Stimulated activated CD4-positive, alpha-beta T cell treated with anti-CD3 and anti-CD28 coated beads, Interleukin-2, amount 100 ng/mL, for 48 hours (primary cell): ENCODE results near the gene RPAP2.
"Not testable (repeated sequence)": the region's sequence is repeated elsewhere in the genome, so short reads cannot be mapped to it uniquely, and the experiment has no call there.

Source experiments
- DNase-seq, 2 donors: peaks; one replicate each; pipeline ENCODE4 v3.0.0-alpha.2; 2020

RPAP2 gene

DNA sequence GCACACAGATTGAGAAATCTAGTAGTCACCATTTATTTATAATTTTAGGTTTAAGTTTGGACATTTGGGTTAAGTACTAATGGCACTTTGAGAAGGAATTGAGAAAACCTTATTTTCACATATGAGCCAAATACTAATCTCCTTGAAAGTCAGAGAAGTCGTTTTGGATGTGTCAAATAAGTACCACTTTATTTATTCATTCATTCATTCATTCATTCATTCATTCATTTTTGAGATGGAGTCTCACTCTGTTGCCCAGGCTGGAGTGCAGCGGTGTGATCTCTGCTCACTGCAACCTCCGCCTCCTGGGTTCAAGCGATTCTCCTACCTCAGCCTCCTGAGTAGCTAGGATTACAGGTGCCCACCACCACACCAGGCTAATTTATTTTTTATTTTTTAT is 79.1 kb downstream of the RPAP2 start:
- not testable (repeated sequence) for DNase-seq

DNA sequence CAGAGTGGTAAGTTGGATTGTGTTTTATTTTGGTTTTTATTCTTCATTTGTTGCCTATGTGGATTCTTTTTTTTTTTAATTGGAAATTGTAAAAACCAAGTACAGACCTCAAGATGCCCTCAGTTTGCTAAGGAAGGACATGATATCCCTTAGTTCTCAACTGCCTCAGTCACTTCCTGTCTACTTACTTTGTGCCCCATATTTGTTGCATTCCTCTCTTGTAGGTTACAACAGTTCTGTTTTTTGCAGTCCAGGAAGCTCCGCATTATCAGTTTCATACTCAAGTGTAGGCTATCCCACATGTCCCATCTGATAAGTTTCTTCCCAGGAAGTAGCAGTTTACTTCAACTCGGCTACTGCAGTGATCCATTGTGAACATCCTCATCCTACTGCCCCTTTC is 82.0 kb downstream of the RPAP2 start:
- no peak for DNase-seq

DNA sequence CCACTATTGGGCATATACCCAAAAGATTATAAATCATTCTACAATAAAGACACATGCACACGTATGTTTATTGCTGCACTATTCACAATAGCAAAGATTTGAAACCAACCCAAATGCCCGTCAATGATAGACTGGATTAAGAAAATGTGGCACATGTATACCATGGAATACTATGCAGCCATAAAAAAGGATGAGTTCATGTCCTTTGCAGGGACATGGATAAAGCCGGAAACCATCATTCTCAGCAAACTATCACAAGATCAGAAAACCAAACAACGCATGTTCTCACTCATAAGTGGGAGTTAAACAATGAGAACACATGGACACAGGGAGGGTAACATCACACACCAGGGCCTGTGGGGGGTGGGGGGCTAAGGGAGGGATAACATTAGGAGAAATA is 95.1 kb downstream of the RPAP2 start:
- DNase-seq: not testable (repeated sequence)

DNA sequence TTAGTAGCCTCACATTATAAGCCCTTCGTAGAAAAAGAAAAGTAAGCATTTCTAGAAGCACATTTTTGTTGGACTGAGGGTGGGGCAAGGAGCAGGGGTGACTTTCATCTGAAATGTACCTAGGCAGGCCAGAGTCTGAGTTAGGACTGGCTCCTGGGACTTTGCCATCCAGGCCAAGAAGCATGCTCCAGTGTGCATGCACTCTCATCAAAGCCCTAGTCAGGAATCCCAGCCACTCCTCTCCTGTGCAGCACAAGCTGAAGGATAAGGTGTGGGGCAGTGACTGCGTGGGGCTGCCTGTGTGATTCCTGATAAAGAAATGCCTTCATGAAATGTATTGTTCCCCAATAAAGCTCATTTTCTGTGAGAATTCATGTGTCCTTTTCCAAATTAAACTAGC is 99.7 kb downstream of the RPAP2 start:
- DNase-seq: no peak

DNA sequence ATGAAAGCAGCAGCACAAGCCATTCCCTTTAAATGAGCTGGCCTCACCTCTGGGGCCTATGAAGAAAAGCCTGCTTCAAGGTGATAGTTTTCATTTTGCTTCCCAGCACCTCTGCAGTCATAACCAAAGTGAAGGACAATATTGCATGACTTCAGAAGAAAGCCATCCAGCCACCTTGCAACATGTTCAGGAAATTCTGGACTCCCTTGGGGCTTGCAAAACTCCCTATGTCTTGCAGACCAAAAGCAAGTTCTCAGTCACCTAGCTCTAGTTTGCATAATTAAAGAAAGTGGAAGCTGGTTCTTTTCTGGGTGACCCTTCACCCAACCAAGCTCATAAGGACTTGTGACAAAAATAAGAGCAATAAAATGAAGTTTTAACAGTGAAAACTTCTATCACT is 100.2 kb downstream of the RPAP2 start:
- no peak for DNase-seq

DNA sequence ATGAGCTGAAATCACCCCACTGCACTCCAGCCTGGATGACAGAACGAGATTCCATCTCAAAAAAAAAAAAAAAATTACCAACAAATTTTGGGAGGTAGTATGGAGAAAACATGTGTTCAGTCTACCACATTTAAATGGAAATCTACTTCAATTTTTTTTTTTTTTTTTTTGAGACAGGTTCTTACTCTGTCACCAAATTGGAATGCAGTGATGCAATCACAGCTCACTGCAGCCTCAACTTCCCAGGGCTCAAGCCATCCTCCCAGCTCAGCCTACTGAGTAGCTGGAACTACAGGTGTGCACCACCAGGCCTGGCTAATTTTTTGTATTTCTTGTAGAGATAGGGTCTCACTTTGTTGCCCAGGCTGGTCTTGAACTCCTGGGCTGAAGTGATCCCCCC is 105.8 kb downstream of the RPAP2 start:
- no peak for DNase-seq

DNA sequence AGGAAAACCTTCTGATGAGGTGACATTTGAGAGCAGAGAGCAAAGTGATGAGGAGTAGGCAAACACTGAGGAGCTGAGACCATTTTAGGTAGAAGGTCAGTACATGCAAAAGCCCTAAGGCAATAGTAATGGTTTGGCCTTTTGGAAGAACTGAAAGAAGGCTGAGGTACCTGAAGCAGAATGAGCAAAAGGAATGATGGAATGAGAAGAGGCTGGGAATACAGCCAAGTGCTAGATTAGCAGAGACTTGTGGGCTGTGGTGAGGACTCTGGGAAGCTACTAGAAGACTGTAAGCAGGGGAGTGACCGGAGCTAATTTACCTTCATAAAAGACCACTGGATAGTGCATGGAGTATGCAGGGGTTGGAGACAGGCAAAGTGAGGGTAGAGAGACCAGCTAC is 110.0 kb downstream of the RPAP2 start:
- no peak for DNase-seq

DNA sequence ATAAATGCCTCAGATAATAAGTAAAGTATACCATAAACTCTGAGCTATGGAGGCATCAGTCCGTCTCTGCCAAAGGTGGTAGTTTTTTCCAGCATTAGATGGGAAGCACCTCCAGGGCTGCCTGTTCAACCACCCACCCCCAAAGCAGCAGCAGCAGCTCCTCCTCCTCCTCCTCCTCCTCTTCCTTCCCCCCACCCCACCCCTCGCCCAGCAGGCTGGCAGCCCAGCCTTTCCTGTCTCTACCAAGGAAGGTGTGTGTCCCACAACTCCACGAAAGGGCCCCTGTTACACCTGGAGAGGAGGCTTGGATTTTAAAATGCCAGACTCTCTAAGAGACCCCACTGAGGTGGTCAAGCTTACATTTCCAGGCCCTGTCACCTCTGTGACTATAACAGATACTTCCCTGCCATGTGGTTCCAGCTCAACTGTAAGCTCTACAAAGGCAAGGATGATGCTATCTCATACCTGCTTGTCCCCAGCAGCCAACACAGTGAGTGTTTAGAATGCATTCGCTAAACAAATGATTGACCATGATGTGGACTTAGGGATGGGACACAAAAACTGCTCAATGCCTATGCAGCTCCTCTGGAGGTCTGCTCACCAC is 111.2 kb downstream of the RPAP2 start:
- no peak for DNase-seq

DNA sequence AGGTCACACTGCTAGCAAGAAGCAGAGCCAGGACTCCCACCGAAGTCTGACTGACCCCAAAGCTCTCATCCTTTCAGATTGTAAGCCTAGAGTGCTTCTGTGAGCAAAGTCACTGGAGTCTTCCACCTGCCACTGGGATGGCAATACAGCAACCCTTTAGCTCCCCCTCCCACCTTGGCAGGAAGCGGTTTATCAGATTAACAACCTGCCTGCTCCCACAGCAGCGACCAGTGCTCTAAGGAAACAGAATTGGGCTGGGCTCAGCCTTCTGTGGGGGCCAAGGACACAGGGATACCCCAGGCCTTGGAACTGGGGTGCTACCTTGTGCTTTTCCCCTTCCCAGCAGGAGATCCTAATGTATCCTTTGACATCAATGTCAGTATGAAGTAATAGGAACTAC is 111.8 kb downstream of the RPAP2 start:
- peak; percentile 3 to 20 for DNase-seq

DNA sequence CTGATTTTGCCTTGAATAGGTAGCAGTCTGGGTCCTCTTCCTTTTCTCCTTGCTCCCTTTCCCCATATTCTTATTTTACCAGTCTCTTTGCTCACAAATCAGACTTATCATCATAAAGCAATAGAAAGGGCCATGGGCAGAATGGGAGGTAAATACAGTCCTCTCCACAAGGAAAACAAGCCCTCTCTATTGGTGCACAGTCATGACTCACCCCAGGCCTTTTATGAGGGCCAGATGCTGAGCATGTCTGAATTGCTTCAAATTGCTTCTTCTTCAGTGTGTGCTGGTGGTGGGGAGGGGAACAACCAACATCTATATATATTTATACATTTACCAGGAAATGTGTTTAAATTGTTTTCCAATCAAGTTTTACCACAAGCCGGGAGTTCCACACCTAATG is 112.7 kb downstream of the RPAP2 start:
- no peak for DNase-seq

DNA sequence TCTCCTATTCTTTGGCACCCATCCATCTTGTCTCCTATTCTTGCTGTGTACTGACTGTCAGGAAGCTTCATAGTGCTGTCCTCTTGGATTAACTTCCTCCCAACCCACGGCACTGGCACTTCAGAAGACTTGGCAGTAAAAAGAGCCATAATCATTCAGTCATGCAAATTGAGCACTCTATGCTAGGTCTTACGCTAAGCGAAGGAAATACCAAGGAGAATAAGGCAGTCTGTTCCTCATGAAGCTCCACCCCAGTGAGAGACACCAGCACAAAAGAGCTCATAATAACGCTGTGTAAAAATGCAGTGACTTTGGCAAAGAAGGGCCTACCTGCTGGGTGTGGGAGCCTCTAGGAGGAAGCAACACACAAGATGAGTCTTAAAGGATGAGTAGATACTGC is 120.8 kb downstream of the RPAP2 start:
- DNase-seq: no peak

DNA sequence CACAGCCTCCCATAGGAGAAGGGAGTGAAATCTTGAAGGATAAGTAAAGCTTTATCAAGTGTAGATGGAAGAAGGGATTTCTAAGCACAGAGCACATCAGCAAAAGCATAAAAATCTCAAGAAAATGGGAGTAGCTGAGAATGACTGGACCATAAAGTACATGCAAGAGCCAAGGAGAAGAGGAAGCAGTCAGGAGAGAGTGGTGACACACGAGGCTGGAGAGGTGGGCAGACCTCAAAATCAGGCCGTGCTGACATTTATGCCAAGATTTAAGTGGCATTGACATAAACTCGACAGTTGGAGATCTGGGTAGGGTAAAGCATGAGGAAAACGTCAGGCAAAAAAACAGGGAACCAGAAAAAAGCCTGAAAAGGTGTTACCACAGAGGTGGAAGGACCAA is 125.5 kb downstream of the RPAP2 start:
- DNase-seq: no peak

DNA sequence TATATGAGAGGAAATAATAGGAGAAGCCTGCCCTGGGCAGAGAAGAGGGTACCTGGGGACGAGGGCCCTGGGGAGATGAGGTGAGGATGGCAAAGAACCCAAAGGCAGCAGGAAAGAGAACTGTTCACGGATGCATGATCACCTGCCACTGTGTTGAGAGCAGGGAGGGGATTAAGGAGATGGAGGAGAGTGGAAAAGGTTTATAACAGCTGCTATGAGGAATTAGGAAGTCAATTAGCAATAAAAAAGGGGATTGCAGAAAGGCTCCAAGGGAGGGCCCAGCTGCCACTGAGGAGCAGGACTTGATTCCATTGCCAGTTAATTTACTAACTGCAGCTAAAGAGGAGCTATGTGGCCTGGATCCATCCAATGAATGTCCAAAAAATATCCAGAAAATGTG is 126.8 kb downstream of the RPAP2 start:
- no peak for DNase-seq

DNA sequence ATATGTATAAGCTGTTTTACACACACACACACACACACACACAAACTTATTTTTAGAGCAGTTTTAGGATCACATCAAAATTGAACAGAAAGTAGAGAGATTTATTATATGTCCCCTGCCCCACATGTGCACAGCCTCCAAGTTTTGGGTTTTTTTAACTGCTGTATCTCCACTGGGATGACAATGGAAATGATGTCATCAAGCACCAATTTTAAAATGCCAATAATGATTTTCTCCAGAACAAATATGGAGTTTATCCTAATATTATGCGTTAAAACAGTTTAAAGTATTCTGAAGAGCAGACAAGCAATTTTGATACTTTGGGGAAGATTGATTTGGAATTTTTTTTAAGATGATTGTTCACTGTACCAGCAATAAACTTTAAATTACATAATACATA is 131.2 kb downstream of the RPAP2 start:
- no peak for DNase-seq

DNA sequence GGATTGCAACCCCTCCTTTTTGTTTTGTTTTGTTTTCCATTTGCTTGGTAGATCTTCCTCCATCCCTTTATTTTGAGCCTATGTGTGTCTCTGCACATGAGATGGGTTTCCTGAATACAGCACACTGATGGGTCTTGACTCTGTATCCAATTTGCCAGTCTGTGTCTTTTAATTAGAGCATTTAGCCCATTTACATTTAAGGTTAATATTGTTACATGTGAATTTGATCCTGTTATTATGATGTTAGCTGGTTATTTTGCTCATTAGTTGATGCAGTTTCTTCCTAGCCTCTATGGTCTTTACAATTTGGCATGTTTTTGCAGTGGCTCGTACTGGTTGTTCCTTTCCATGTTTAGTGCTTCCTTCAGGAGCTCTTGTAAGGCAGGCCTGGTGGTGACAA is 135.7 kb downstream of the RPAP2 start:
- not testable (repeated sequence) for DNase-seq

DNA sequence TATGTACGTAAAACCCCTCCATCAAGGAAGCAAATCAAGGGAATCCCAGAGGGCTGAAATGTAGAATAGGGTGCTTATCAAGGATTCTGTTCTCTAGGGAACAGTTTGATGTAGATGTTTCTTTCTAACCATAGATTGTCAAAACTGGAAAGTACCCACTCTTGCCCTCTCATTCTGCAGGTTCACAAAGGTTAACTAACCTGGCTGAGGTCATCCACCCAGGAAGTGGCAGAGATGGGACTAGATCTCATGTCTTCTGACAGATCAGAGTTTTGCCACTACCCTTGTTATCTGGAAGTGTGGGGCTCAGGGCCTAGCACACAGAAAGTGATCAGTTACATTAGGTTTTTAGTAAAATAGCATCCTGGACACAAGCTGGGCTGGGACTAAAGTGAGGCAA is 140.4 kb downstream of the RPAP2 start:
- no peak for DNase-seq

DNA sequence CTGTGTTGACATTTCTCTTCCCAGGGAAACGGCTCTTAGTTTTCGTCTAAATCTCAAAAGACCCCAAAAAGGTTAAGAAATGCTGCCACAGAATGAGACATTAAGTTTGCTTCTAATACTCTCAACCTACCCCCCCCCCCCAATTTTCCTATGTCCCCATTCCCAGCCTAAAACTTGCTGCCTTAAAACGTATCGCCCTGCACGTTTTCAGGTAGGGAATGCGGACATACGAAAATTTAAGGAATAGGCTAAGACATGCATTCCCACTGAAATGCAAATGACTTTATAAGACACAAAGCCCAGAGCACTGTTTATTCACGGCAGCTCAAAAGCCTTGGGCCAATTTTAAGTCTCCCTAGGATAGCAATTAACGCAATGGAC is 142.4 kb downstream of the RPAP2 start:
- no peak for DNase-seq

DNA sequence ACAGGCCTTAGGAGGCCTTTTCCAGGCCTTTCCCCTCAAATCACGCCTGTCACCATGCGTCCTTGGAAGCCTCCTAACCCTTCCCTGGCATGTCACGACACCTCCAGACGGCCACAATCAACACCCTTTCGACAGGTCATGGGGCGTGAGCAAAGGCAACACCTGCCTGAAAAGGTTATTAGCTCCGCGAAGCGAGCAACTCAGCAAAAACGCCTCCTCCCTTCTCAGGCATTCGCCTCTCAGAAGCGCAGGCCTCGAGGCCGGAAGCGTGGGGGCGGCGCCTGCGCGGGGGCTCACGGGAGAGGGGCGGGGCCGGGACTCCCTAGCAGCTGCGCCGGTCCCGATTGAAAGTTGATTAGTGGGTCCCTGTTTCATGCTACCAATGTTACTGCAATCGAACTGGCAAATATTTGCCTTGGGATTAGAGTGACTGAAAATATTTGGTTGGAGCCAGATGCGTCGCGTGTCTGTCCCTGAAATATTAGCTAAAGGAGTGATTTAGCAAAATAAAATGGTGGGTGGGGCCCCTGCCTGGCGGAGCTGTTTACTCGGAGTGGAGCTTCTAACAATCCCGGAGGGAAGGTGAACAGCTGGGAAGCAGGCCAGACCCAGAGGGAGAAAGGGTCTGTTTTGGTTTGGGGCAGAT is 143.0 kb downstream of the RPAP2 start:
- no peak for DNase-seq

DNA sequence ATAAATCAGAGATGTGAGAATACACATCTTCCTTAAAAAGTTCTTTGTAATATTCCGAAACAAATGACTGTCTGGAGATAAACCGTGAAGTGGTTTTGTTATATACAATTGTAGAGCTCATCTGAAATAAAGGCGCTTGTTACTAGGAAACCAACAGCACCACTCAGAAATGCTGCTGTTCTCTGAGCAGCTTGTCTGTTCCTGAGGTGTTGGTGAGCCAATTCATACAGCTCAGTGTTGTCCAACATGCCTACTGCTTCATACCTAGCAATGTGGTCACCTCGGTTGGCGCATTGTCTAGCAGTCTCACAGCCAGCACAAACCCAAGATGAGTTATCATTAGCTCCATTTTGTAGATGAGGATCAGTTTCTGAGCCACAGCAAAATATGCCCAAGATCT is 143.5 kb downstream of the RPAP2 start:
- DNase-seq: no peak

DNA sequence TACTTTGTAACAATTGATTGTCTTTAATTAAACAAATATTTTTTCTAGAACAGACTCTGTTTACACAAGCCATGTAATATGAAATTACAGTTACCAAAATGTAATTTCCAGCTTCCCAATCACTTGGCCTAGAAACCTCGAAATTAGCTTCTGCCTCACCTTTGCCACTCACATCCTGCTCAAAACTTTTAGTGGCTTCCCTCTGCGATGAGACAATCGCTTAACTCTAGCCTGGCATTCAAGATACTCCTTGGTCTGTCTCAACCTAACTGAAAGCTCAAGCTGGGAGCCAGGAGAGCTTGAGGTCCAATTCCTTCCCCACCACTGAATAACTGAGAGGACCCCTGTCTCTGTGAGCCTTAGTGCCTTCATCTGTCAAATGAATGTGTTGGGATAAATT is 145.0 kb downstream of the RPAP2 start:
- no peak for DNase-seq

DNA sequence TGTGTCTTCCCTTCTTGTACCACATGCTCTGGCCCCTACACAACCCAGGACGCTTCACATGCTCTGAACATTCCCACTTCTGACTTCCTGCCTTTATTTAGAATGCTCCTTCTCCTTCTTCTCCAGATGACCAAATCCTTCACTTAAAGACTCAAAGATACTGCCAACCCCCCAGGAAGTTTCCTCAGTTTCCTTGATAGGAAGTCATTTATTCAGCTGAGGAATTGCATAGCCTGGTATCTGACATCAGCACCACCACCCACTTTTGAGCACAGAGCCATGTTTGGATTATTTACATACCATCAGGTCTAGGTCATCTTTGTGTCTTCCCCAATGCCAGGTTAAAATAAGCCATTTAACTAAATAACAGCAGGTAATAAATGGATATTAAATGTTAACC is 145.5 kb downstream of the RPAP2 start:
- DNase-seq: no peak

DNA sequence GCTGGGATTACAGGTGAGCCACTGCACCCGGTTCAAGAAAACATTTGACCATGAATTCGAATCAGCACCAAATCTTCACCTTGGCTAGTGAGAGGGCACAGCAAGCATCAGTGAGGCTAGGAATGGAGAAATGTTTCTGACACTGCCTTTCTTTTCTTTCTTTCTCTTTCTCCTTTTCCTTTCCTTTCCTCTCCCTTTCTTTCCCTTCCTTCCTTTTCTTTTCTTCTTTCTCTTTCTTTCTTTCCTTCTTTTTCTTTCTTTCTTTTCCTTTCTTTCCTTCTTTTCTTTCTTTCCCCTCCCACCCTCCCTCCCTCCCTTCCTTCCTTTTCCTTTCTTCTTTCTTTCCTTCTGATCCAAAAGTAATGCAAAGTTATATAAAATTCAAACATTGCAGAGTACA is 147.0 kb downstream of the RPAP2 start:
- no peak for DNase-seq

DNA sequence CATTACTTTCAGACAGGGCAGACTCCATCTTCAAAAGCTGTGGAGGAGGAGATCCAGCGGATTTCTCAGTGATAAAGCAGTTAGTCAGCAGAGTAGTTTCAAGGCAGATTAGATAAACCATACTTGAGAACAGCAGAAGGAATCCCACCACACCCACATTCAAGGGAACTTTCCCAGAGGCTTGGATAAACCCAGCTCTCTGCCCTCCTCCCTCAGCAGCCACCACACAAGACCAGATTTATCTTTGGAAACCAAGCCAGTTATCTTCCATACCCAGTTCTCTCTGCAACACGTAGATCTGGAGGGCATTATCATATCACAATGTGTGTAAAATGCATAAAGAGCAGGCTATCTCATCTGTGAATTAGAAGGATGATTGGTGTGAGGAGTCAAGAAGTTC is 147.7 kb downstream of the RPAP2 start:
- DNase-seq: no peak

DNA sequence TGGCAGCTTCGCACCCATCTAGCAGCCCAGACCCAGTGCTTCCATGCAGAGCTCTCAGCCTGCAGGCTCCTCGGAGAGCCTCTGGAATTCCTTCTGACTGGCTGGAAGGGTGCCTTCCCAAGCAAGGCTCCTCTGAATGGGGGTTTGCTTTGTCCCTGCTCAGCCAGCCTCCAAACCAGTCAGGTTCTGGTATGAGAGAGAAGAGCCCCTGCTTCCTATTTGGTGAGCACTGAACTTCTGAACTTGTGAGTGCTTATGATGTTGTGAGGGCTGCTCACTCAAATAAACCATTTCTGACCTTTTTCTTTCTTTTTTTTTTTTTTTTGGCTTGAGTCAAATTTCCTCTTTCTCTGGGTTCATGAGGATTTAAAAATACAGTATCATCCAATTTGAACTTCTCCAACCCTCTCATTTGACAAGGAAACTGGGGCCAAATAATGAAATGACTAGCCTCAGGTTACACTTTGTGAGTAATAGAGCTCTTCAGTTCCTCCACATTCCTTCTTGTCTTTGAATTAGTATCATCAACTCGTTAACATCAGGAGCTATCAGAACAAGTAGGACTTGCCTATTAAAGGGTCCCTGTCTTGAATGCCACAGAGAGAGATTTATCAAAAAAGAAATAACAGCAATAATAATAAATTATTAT is 148.3 kb downstream of the RPAP2 start:
- DNase-seq: no peak

DNA sequence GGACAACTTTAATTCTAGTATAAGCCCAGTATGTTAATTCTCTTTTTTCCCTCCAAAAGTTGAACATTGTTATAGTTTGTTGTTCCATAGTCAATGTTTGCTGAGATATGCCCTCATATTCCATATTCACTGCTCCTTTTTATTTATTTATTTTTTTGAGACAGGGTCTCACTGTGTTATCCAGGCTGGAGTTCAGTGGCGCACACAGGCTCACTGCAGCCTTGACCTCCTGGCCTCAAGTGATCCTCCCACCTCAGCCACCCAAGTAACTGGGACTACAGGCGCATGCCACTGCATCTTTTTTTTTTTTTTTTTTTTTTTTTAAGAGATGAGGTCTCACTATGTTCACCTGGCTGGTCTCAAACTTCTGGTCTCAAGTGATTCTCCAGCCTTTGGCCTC is 149.1 kb downstream of the RPAP2 start:
- no peak for DNase-seq
